ENCODE measurements around the gene ARL13B.
A peak's percentile ranks its signal among the peaks of the same experiment; 100 is the strongest.
"Not testable (repeated sequence)": the region's sequence is repeated elsewhere in the genome, so short reads cannot be mapped to it uniquely, and the experiment has no call there.

ARL13B gene

DNA sequence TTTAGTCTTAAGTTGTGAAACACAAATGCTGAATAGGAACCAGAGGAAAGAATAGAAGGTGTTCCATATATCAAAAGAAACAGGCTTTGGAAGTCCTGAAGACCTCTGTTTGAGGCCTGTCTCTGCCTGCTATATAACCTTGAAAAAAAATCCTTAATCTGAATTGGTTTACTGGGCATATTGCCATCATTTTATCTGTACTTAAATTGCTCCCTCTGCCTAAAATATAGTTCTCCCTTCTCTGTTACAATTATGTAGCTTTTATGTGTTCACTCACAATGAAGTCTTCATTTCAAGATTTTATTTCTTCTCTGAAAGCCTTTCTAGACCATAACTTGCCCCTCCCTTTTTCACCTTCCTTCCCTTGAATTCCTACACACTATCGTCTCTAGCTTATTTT lies 21.2 kb downstream of the ARL13B start:
- no peak for DNase-seq

DNA sequence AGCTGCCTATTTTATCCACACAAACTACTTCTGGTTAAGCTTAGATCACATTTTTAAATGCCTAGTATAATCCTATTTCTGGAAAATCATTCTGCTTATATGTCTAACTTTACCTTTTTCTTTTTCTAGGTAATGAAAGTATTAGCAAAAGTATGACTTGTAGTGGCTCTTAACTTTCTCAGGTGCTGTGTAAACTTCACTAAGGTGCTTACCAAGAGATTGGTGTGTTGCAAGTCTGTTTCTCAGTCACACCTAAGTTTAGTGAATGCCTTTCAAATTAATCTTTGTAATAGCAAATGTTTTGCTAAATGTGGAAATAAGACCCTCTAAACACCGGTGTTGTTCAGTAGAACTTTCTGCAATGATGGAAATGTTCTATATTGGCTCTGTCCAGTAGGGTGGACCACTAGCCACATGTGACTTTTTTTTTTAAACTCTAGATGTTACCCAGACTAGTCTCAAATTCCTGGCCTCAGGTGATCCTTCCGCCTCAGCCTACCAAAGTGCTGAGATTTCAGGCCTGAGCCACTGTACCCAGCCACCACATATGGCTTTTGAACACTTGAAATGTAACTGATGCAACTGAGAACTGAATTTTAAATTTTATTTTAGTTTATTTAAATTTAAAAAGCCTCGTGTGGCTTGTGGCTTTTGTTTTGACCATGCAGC lies 22.0 kb downstream of the ARL13B start:
- no peak for DNase-seq

DNA sequence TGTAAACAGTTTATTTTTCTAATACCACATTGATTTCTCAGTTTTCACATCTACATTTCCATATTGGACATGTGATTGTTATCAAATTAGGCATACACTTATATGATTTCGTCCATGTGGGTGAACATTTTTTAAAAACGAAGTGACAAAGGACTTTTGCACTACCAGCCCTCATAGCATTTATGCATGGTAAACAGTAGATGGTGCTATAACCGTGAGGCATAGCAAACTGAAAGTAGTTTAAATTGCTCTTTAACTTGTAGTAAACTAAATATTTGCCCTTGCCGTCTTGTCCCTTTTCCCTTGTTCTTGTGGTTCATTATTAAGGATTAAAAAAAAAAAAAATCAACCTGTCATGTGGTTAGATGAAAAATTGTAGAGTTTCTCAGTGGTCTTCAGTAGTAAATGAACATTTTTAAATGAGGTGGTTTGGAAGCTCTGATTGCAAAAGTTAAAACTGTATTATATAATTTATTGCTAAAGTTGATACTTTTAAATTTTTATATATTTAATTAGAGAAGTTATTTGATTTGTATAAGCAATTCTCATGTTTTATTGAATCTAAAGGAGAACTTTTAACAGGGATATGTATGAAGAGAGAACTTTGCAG lies 24.5 kb downstream of the ARL13B start:
- peak in 1 of 5 donors; percentile 61 for DNase-seq

DNA sequence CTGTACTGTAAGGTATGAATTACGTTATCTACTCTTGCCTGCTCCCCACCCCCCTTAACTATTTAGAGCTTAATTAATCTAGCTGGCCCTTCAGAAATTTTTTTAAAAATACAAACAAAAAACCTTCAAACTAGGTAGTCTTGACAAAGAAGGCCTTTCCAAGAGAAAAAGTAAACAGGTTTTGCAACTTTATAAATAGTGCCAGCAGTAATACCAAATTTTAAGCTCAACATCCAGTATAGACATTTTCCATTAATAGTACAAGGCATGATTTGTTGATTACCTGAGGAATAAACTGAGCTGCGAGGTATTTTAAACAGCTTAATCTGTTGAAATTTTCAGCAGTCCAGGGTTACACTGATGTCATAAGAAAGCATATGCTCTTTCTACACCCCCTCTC lies 28.3 kb downstream of the ARL13B start:
- DNase-seq, result no peak

DNA sequence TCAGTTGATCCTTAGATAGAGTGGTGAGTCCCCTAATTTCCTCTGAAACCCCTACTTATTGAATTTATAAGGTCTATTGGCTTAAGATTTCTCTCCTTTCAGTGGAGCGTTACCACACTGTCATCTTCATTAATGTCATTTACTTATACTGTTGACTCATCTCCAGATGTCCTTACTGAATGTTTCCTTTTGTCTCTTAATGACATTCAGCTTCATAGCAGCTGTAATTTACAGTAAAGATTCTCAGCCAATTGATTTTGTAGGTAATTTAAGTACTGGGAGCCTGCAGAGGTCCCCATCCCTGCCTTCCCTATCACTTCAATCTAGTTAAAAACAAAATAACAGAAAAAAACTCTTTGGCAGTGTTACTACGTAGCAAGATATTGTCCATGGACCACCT lies 29.7 kb downstream of the ARL13B start:
- DNase-seq, result no peak

DNA sequence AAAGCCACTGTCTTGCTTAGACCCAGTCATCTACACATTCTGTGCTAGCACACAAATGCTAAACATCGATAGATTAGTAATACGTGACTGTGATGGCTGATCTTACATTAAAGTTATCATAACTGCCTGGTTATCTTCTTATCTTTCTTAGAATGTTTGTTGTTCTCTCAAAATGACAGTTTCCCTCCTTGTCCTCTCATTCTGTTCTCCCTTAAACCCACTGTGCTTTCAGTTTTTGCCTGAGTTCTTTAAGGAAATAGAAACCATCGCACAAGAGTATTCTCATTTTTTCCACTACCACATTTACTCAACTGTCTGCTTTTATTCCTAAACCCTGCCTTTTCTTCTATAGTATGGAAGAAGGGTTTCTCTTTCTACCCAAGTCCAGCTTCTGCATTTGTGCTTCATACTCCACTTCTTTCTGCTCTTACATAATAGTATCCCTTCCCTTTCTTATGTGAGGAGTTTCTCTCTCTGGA lies 31.3 kb downstream of the ARL13B start:
- peak in 1 of 5 donors; percentile 80 for DNase-seq

DNA sequence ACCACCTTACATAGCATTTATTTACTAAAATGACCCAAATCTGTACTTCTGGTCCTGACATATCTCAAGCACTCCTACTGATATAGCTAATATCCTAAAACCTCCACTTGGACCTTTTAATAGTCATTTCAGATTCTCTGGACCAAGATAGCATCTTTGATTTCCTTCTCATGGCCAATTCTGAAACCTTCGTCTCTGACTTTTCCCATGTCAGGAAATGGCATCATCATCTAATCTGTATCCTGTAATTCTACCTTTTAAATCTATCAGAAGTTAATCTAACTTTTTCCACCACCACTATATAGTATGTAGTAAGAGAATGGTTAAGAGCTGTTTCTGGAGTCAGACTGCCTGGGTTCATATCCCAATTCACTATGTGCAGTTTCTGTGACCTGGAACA lies 32.2 kb downstream of the ARL13B start:
- peak in 1 of 5 donors; percentile 18 for DNase-seq

DNA sequence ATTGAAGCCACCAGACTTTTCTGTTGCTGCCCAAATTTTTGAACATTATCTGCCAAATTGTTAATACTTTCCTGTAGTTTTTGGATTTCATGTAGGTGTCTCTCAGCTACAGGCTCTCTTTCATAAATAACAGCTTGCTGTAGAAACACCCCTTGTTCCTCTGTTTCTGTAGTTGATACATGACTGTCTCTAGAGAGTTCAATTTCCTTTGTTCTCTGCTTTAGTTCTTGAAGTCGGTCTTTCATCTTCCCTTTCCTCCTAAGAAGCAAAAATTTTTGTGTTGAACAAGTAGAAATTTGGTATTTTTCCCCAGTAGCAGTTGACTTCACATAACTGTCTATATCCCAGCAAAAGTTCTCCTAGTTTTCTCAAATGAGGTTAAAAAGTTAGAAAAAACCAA lies 35.1 kb downstream of the ARL13B start:
- no peak for DNase-seq

DNA sequence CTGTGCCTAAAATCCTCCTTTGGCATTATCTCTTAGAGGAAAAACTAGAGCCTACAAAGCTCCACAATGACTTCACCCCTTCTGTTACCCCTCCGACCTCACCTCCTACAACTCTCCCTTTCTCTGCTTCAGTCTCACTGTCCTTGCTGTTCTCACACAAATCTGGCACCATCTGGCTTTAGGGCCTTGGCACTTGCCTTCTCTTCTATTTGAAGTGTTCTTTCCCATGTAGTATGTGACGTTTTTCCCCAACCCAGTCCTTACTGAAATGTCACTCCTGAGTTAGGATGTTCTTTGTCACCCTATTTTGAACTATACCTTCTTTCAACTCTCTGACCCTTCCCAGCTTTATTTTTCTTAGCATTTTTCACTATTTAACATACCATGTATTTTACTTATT lies 39.7 kb downstream of the ARL13B start:
- no peak for DNase-seq

DNA sequence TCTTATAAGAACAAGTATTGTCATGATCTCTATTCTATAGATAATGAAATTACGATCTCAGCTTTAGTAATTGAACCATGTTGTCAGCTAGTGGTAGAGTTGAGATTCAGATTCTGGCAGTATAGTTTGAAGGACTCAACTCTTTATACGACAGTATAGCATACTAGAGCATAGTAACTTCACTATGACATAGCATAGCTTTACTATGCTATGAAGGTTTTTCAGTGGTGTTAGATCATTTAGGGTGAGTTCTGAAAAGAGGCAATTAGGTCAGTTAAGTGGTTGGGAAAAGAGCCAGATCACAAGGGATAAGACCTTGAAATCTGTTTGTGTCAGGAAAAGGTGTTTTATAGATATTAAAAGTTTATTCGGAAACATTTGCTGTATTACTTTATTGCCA lies 40.3 kb downstream of the ARL13B start:
- DNase-seq, result no peak

DNA sequence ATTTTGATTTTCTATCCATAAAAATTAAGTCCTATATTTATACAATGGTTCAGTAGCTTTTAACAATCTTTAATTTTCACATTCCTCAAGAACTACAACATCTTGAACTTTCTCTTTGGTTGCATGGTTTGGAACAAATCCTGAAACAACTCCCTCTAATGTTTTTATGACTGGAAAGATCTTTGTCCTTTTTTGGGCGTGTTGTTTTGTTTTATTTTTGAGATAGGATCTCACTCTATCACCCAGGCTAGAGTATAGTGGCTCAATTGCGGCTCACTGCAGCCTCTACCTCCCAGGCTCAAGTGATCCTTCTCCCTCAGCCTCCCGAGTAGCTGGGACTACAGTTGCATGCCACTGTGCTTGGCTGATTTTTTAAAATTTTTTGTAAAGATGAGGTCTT lies 44.4 kb downstream of the ARL13B start:
- DNase-seq, result no peak

DNA sequence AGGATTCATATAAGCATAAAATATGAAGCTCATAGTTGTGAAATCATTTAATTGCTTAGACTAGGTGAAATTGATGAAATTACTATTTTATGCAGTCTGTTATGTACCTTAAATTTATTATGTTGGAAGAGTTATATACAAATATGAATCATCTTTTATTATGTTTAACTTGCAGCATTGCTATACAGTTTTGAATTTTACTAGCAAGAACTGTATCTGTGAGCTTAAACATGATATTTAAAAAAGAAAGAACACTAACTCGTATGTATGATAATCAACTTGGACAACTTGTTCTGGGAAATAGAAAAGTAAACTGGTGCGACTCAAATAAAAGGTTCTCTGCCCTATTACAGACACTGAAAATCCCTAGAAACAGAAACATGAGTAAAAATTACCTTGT lies 46.7 kb downstream of the ARL13B start:
- no peak for DNase-seq

DNA sequence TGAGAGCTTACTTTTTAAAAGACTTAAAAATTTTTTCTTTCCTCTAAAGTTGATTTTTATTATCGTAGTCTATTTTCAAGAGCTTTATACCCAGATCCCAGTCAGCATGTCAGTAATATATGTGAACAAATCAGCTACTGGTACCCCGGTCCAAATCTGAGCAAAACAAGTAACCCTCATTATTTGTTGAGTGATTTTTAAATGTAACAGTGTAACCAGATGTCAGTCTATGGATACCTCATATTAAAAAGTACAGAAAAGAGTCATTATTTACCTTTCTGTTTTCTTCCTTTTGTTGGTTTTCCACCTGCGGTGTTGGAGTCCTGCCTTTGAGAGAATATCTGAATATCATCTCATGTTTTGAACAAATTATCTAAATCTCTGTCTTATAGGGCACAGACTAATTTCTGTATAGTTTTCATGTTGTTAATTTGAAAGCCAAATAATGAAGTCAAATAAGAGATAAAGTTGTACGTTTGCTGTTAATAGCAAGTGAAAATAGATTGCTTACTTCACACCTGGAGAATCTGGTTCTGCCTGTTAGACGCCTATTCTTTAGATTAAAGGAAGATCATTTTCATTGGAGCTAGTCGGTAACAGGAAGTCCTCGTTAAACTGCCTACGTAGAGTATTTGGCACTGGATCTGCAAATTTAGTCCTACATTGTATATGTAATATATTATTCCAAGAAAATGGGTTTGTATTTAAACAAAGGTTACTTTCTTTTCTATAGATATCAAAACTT lies 48.3 kb downstream of the ARL13B start, which contains the start of gene STX19:
TSS of gene STX19 (minus strand) at position 505 of the 745 bp plus-strand sequence. CDS start 13,328 bp downstream, outside the sequence.
- DNase-seq, result no peak

DNA sequence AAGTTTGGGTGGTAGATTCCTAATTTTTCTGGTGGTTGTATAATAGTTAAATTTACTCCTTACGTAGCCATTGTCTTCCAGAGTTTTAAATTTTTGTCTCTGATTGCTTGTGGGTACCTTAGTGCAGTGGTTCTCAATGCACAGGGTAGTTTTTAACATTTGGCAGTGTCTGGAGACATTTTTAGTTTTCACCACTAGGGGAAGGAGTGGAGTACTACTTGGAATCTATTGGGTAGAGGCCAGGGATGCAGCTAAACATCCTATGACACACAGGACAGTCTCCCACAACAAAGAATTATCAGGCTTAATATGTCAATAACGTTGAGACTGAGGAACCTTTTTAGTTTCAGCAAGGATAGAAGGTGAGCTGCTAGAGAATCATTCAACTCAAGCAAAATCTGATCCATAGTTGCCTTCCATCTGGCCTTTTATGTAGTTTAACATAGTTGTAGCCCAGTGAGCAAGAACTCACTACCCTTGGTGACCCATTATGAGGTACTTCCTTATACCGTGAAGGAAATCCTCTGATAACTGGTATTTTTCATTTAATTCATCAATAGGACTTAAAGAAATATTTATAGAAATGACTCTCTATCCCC lies 57.1 kb downstream of the ARL13B start:
- no peak for DNase-seq

DNA sequence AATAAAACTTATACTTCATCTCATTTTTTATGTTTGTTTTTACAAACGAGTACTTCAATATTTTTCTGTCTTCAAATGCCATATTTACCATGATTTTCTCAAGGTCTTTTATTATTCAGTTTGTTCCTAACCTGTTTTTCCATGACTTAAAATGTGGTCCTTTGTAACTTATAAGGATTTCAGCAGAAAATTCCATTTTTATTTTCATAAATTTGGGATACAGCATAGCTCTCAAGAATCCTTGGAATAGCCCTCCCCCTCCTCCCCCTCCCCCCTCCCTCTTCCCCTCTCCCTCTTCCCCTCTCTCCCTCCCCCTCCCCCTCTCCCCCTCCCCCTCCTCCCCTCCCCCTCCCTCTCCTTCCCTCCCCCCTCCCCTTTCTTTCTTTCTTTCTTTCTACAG lies 63.3 kb downstream of the ARL13B start:
- DNase-seq, result no peak

DNA sequence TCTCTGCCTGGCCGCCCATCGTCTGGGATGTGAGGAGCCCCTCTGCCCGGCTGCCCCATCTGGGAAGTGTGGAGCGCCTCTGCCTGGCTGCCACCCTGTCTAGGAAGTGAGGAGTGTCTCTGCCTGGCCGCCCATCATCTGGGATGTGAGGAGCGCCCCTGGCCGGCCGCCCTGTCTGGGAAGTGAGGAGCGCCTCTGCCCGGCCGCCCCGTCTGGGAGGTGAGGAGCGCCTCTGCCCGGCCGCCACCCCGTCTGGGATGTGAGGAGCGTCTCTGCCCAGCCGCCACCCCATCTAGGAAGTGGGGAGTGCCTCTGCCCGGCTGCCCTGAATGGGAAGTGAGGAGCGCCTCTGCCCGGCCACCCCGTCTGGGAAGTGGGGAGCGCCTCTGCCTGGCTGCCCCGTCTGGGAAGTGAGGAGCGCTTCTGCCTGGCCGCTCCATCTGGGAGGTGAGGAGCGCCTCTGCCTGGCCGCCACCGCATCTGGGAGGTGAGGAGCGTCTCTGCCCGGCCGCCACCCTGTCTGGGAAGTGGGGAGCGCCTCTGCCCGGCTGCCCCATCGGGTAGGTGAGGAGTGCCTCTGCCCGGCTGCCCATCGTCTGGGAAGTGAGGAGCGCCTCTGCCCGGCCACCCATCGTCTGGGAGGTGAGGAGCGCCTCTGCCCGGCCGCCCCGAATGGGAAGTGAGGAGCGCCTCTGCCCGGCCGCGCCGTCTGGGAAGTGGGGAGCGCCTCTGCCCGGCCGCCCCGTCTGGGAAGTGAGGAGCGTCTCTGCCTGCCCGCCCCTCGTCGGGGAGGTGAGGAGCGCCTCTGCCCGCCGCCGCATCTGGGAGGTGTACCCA lies 64.4 kb downstream of the ARL13B start:
- not testable (repeated sequence) for DNase-seq

DNA sequence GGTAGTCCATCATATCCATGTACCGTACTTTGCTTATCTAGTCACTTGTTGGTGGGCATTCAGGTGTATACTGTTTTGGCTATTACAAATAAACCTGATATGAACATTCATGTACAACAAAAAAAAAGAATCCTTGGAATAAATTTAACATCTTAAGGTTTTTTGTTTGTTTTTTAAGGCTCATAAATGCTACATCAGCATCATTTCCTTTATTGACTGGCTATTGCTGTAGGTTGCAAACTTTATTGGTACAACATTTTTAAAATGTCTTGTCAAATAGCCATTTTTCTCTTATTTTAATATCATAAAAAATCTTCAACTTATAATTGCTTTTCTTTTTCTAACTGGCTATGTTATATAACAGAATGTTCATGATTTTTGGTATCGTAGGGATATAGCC lies 66.6 kb downstream of the ARL13B start:
- no peak for DNase-seq

DNA sequence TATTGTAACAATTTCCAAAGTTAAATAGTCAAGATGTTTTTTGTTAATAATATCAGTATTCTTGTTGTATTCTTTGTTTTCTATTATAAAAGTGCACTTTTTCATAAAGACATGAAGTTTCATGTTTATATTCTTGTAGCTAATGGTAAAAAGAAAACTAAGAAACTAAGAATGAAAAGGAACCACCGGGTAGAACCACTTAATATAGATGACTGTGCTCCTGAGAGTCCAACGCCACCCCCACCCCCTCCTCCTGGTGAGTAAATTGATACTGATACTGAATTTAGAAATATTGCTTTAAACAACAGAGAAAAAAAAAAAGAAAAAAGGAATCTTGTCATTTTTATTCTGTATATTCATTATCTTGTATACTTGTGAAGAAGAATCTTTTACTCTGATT lies 69.3 kb downstream of the ARL13B start:
- DNase-seq, result no peak

DNA sequence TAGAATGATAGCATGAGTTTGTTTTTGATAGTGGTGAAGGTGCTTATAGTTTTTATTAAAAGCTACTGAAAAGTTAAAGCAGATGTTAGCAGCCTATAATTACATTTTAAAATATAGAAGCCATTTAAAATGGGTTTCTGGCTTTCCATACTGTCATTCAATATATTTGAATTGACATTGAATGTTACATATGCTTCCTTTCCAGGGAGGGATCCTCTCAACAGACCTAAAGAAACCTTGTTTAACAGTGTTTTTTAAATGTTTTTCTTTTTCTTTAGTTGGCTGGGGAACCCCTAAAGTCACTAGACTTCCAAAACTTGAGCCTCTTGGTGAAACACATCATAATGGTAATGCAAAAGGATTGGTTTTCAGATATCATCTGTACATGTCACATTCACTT lies 70.6 kb downstream of the ARL13B start:
- DNase-seq, result no peak

DNA sequence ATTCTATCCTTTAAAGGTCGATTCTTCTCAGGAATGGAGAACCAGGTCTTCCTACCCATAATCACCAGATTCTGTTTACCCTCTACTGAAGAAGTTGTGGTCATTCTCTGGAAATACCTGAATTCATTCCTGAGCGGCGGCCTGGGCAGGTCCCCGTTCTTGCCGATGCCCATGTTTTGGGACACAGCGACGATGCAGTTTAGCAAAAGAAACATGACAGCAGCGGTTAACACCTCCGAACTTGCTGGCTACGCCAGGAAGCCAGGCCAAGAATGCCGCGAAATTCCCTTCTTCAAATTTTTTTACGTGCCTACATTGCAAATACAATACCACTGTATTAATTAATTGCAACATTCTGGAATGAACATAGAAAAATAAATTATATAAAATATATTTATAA lies 81.3 kb downstream of the ARL13B start:
- DNase-seq, result no peak

DNA sequence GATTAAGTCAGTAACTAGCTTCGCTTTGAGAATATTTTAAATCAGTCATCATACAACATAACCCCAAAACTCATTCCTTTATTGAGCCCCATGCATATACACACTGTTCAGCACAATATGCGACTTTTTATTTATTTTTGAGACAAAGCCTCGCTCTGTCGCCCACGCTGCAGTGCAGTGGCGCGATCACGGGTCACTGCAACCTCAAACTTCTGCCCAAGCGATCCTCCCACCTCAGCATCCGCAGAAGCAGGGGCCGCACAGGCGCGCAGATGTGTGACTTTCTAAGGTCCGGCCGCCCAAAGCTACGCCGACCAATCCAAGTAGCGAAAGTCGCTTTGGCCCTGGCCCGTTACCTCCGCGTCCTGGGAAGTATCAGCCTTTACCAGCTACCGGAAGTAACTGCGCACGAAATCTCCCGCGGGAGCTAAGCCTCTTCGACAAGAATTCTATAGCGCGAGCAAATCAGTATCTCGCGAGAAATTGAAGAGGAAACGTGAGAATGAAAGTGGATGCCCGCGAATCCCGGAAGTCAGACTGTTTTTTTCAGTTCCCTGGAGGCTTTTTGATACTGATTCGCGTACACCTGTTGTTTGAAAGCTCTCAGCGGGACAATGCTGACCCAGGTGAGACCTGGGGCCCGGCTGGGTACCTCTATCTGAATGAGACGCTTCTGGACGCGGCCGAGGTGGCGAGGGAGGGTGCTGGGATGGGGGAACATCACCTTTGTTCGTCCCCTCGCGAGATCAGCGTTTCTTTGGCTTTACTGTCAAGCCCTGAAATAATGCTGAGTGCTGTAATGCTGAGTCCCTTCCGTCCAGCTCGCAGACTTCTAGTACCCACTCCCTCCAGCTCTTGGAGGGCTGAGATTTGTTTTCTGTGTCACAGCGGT lies 82.8 kb downstream of the ARL13B start, which contains the start of the genes DHFR2 and NSUN3:
TSS of gene DHFR2 (minus strand) at position 404 of the 892 bp plus-strand sequence. CDS start 1,405 bp downstream, outside the sequence.
TSS of gene NSUN3 (plus strand) at position 549 of the 892 bp plus-strand sequence. CDS start at position 615, 66 bp downstream.
- peak; percentile 66 to 93 (median 77) for DNase-seq
